GM06990 (cell line): Measurements from ENCODE around the gene DYDC2.

Experiments
- DNase-seq: peaks from one replicate; pipeline ENCODE4 v3.0.0-alpha.2; 2011; ENCODE audit not compliant: insufficient read length; ENCODE audit errors: extremely low read depth
- H3K27me3 ChIP-seq: replicated peaks from 2 replicates; pipeline ENCODE4 v1.6.0; 2011; ENCODE audit warnings: low read length; ENCODE audit not compliant: control insufficient read depth, insufficient read depth
- H3K36me3 ChIP-seq: 2 replicates; pipeline ENCODE4 v1.5.1; 2011; ENCODE audit warnings: low read length; ENCODE audit not compliant: control insufficient read depth, insufficient read depth
- H3K4me3 ChIP-seq: replicated peaks from 2 replicates; pipeline ENCODE4 v1.5.1; 2011; ENCODE audit warnings: low read depth, mild to moderate bottlenecking, control low read depth, low read length
- CTCF ChIP-seq: IDR thresholded peaks from 2 replicates; pipeline ENCODE4 v1.5.1; 2011; ENCODE audit warnings: low read length, control low read depth, mild to moderate bottlenecking, inconsistent platforms; ENCODE audit not compliant: insufficient read depth, poor library complexity, severe bottlenecking

The DYDC2 gene

DNA sequence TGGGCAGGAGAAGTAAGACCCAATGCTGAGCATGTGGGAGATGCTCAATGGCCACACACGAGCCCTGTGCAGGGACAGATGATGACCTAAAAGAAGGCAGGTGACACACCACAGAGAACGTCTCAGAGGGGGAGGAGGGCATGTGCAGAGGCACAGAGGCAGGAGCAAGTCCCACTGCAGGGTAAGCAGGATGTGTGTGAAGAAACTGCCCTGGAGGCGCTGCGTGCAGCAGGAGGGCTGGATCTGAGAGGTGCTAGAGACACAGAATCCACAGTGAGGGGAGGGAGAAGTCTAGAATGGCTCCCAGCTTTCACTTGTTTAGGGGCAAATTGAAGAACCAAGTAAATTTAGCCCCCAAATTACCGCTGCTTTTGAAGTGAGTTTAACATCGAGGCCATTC lies 14.9 kb downstream of the DYDC2 start:
- Histone ChIP-seq H3K36me3 (no peaks in the 10 kb centered on the region), H3K27me3 (no peaks in the 10 kb centered on the region), H3K4me3 (no peak overlapping the region)
- TF ChIP-seq CTCF = no peak
- no peak for DNase-seq

GRCh38 chr10:80372675-80373074 lies 16.1 kb downstream of the DYDC2 start:
- no peak for DNase-seq
- no peak for TF ChIP-seq CTCF
- H3K27me3 ChIP-seq = no peaks in the 10 kb centered on the region
- no peaks in the 10 kb centered on the region for H3K36me3 ChIP-seq
- H3K4me3 ChIP-seq = no peak overlapping the region

- no peak for TF ChIP-seq CTCF
- DNase-seq = no peak
- H3K36me3 ChIP-seq = no peaks in the 10 kb centered on the region
- no peaks in the 10 kb centered on the region for H3K27me3 ChIP-seq
- no peak overlapping the region for H3K4me3 ChIP-seq
Observed at GRCh38 chr10:80373502-80373901, 16.9 kb downstream of the DYDC2 start.

- Histone ChIP-seq H3K4me3 (no peak overlapping the region), H3K36me3 (no peaks in the 10 kb centered on the region), H3K27me3 (no peaks in the 10 kb centered on the region)
- no peak for DNase-seq
- TF ChIP-seq CTCF = no peak
Observed at GRCh38 chr10:80379701-80380100, 23.1 kb downstream of the DYDC2 start.

- TF ChIP-seq CTCF = no peak
- DNase-seq = no peak
- no peaks in the 10 kb centered on the region for H3K27me3 ChIP-seq
- no peak overlapping the region for H3K4me3 ChIP-seq
- H3K36me3 ChIP-seq = no peaks in the 10 kb centered on the region
Observed at GRCh38 chr10:80380185-80380584, 23.6 kb downstream of the DYDC2 start.

DNA sequence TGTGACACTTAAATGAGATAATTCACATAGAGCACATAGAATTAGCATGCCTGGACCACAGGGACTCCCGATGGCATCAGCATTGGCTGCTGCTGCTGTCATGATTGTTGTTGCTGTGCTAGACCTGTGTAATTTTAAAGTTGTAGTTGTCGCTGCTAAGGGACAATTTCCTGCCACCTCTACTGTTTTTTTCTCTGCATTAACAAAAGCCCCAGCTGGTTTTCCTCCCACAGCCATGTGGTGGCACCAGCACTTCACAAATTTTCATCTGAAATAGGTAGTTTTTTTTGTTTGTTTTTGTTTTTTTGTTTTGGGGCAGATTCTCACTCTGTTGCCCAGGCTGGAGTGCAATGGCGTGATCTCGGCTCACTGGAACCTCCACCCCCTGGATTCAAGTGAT lies 26.4 kb downstream of the DYDC2 start:
- Histone ChIP-seq H3K4me3 (no peak overlapping the region), H3K27me3 (no peaks in the 10 kb centered on the region), H3K36me3 (no peaks in the 10 kb centered on the region)
- no peak for DNase-seq
- TF ChIP-seq CTCF = peak; percentile 69
